ENCODE measurements around the gene RNF217. TPM values are rescaled to one million over a fixed set of nuclear protein-coding genes. Genes with fewer than 3 reads are reported as not detected.

Gene RNF217
- total and polyA plus RNA-seq, 2 of the 8 experiments (the other 6 are each of a cell fraction or from before 2014, with no cell fraction given), result 2.0 to 8.9 TPM

GRCh38 chr6:124962639-124963415 lies 590 bp downstream of the RNF217 start:
- H3K9ac ChIP-seq (replicated peaks in 1 of 4; ENCODE audit: extremely low read depth in 1 of 4, low read depth in 3 of 4, low read length in 3 of 4), result peak overlapping the region; percentile 46 to 82 (median 58); a peak in 6 of 7 replicates
- no peak overlapping the region for H3K14ac ChIP-seq (ENCODE audit: insufficient read length)
- peaks cover 0 to 2% (median 0%) of the 10 kb centered on the region in 4 experiments; a peak in 2 of 7 replicates for H3K4me1 ChIP-seq (replicated peaks in 1 of 4; ENCODE audit: control insufficient read depth in 3 of 4, insufficient read depth in 4 of 4, low read length in 3 of 4)
- no peak overlapping the region; the same call in none of the 2 replicates for H4K8ac ChIP-seq (ENCODE audit: extremely low read depth, insufficient read depth, low read length)
- no peak overlapping the region for H3K27ac ChIP-seq (ENCODE audit: low read depth, low read length)
- H3K23ac ChIP-seq (ENCODE audit: insufficient read length), result no peak overlapping the region
- no peak overlapping the region for H2BK5ac ChIP-seq (ENCODE audit: low read depth, low read length)
- H2AK5ac ChIP-seq (ENCODE audit: low read depth, low read length), result no peak overlapping the region
- WGBS, 2 experiments (ENCODE audit: extremely low coverage in 1 of 2, insufficient coverage in 1 of 2, insufficient read length in 1 of 2, insufficient replicate concordance in 2 of 2, low coverage in 1 of 2, low lambda C conversion rate in 2 of 2, missing lambda C conversion rate in 1 of 2), result 3% methylated on average over 50 of the region's 65 CpGs; no CpG with 5 or more reads in 1 of the 2 experiments
- H4K91ac ChIP-seq (replicated peaks; ENCODE audit: insufficient read length, low read length), result peak overlapping the region; percentile 60
- peak in 1 of 2 experiments; percentile 74 for DNase-seq (ENCODE audit: low read depth in 1 of 2, low spot score in 2 of 2)
- peaks cover 0 to 5% (median 2%) of the 10 kb centered on the region in 4 experiments; a peak in 2 of 7 replicates for H3K27me3 ChIP-seq (replicated peaks in 1 of 4; ENCODE audit: control insufficient read depth in 3 of 4, extremely low read depth in 1 of 4, insufficient read depth in 3 of 4, low read length in 3 of 4)
- H3K4ac ChIP-seq (replicated peaks; ENCODE audit: insufficient read length, low read depth, low read length), result no peak overlapping the region
- H3K79me2 ChIP-seq (ENCODE audit: control insufficient read depth in 1 of 2, insufficient read depth in 2 of 2, low read length in 2 of 2), result peaks cover 0 to 15% of the 10 kb centered on the region in 2 experiments; a peak in 2 of 4 replicates
- H4K5ac ChIP-seq (ENCODE audit: insufficient read length, low read depth, low read length), result no peak overlapping the region
- no peaks in the 10 kb centered on the region for H3K36me3 ChIP-seq (ENCODE audit: control insufficient read depth in 2 of 4, insufficient read depth in 4 of 4, low read length in 3 of 4)
- peak overlapping the region; percentile 3; the same call in 1 of the 2 replicates for H2BK12ac ChIP-seq (ENCODE audit: low read depth, low read length)
- peak overlapping the region; percentile 69 to 92 (median 81) for H3K4me3 ChIP-seq (ENCODE audit: extremely low read depth in 1 of 4, insufficient read depth in 2 of 4, low read depth in 3 of 4, low read length in 4 of 4)
- no peaks in the 10 kb centered on the region for H4K20me1 ChIP-seq (replicated peaks in 1 of 2; ENCODE audit: control insufficient read depth in 1 of 2, insufficient read depth in 2 of 2, low read length in 2 of 2)
- POLR2A ChIA-PET (ENCODE audit: partially characterized antibody), result interaction anchor here (1.0 to 1.7 kb wide), 5 partner anchors 10 to 40 kb away, joined by 3 to 9 read pairs (median 4); no protein-coding TSS in a partner anchor
- H2BK15ac ChIP-seq (ENCODE audit: low read length), result no peak overlapping the region
- no peaks in the 10 kb centered on the region for H3K9me3 ChIP-seq (ENCODE audit: insufficient read depth in 2 of 2, low read depth in 1 of 2, low read length in 1 of 2)
- H2AFZ ChIP-seq (ENCODE audit: low read length), result peak overlapping the region; percentile 88
- no peak overlapping the region for H2BK20ac ChIP-seq (ENCODE audit: low read length)
- H2BK120ac ChIP-seq (replicated peaks; ENCODE audit: low read depth, low read length), result no peak overlapping the region
- no peaks in the 10 kb centered on the region for H3K79me1 ChIP-seq (ENCODE audit: low read depth, low read length)
- CTCF ChIA-PET (ENCODE audit: partially characterized antibody), result interaction anchor here (0.6 to 3.6 kb wide), 12 partner anchors 11 to 192 kb away, joined by 3 to 18 read pairs (median 4); no protein-coding TSS in a partner anchor
- peak overlapping the region; percentile 68; the same call in 1 of the 2 replicates for H3K18ac ChIP-seq (ENCODE audit: extremely low read depth, low read length)
- H3K56ac ChIP-seq (replicated peaks; ENCODE audit: insufficient read length, low read depth, low read length), result peak overlapping the region; percentile 59
- H3K4me2 ChIP-seq (ENCODE audit: insufficient read depth in 1 of 2, low read depth in 2 of 2, low read length in 2 of 2), result peak overlapping the region; percentile 92 to 95
- FAIRE-seq, result no peak
- peaks cover 2% of the 10 kb centered on the region for H3K23me2 ChIP-seq (ENCODE audit: low read depth, low read length)
- TF ChIP-seq SP4 (IDR thresholded peaks at IDR 0.05; ENCODE audit: low read length), result no peak
- no peak for TF ChIP-seq BACH1 (IDR thresholded peaks at IDR 0.05; ENCODE audit: low read length)
- 0 out of 2 replicates have a peak, but pooled peaks have one; percentile 7 for TF ChIP-seq CREB1 (IDR thresholded peaks at IDR 0.05)
- 0 out of 2 replicates have a peak, but pooled peaks have one; percentile 25 for TF ChIP-seq YY1 (IDR thresholded peaks at IDR 0.05; ENCODE audit: low read depth, low read length)
- no peak for TF ChIP-seq SP1 (IDR thresholded peaks at IDR 0.05; ENCODE audit: low read depth, low read length)
- no peak for TF ChIP-seq E2F6 (IDR thresholded peaks at IDR 0.05)
- no peak for TF ChIP-seq KDM5A (IDR thresholded peaks at IDR 0.05; ENCODE audit: low read length)
- TF ChIP-seq KDM1A (IDR thresholded peaks at IDR 0.05; ENCODE audit: borderline replicate concordance, low read length), result 0 out of 2 replicates have a peak, but pooled peaks have one; percentile 39
- TF ChIP-seq BRCA1 (IDR thresholded peaks at IDR 0.05; ENCODE audit: low read depth, low read length), result no peak
- TF ChIP-seq BCL11A (IDR thresholded peaks at IDR 0.05; ENCODE audit: low read depth in 2 of 2, low read length in 2 of 2), result no peak
- TF ChIP-seq MAFK (IDR thresholded peaks at IDR 0.05; ENCODE audit: low read depth, low read length), result no peak
- TF ChIP-seq TBP (IDR thresholded peaks at IDR 0.05; ENCODE audit: low read depth, low read length), result peak; percentile 59

Measured in H1 (cell line).